GM12878 (cell line): ENCODE results near the gene TGFBR3. TPM values are rescaled to one million over a fixed set of nuclear protein-coding genes. Genes with fewer than 3 reads are reported as not detected.

Experiments
- ASH2L ChIP-seq: fragments of 300-600, 200-600 bp; sonication (generic); IDR thresholded peaks from 2 replicates; pipeline ENCODE4 v1.6.1; 2017; ENCODE audit warnings: low read depth, mild to moderate bottlenecking, borderline replicate concordance
- CEBPB ChIP-seq, 2 experiments: fragments of 150-350 bp in 1 of 2; IDR thresholded peaks; 2 replicates each; pipeline ENCODE4 v1.6.1; 2012 to 2014; ENCODE audit warnings: low read depth in 2 of 2, low read length in 2 of 2, borderline replicate concordance in 1 of 2, inconsistent platforms in 1 of 2
- CHD4 ChIP-seq: fragments of 200-600 bp; sonication (generic); IDR thresholded peaks from 2 replicates; pipeline ENCODE4 v1.6.1; 2016; ENCODE audit warnings: mild to moderate bottlenecking
- EGR1 ChIP-seq, 2 experiments: IDR thresholded peaks; 1 replicate in 1 of 2; 2 replicates in 1 of 2; pipeline ENCODE4 v1.6.1; 2011 to 2012; ENCODE audit warnings: low read depth in 2 of 2, low read length in 2 of 2, borderline replicate concordance in 1 of 2, mild to moderate bottlenecking in 1 of 2, moderate library complexity in 1 of 2
- ESRRA ChIP-seq: IDR thresholded peaks from 2 replicates; pipeline ENCODE4 v1.6.1; 2012; ENCODE audit warnings: mild to moderate bottlenecking, low read length, improper control_type of control experiment
- SRF ChIP-seq, 2 experiments: IDR thresholded peaks; 2 replicates each; pipeline ENCODE4 v1.6.1; 2011; ENCODE audit warnings: low read depth in 2 of 2, low read length in 2 of 2, mild to moderate bottlenecking in 1 of 2, moderate library complexity in 1 of 2
- ZNF687 ChIP-seq: fragments of 450-650 bp; IDR thresholded peaks from 2 replicates; pipeline ENCODE4 v1.6.1; 2017; ENCODE audit warnings: mild to moderate bottlenecking, moderate library complexity
- polyA plus RNA-seq, 11 experiments: library from polyadenylated mRNA; depleted of rRNA in 4 of 11; unstranded in 6 of 11; stranded (reverse) in 5 of 11; fragments of >200 nt; fragmentation: Nextera tagmentation in 4 of 11; fragmentation: Illumina TruSeq in 1 of 11; extraction: Ambion mirVana in 4 of 11; extraction: Trizol in 1 of 11; gene quantifications; 1 replicate in 1 of 11; 2 replicates in 10 of 11; pipeline versions ENCODE4 v1.2.1 to v1.2.3, GENCODE V29; 2011 to 2016; ENCODE audit warnings: inconsistent platforms in 2 of 11, missing spikeins in 2 of 11, low read depth in 1 of 11
- total RNA-seq, 4 experiments: library from RNA; depleted of rRNA in 3 of 4; stranded (reverse); fragments of >200 nt in 3 of 4; fragmentation: Illumina TruSeq in 1 of 4; extraction: Trizol in 1 of 4; gene quantifications; 2 replicates each; pipeline versions ENCODE4 v1.2.1 to v1.2.3, GENCODE V29; 2013 to 2021
- TF ChIP-seq, protein P1 (sequence below): IDR thresholded peaks from 2 replicates; pipeline ENCODE4 v1.6.1; 2012; ENCODE audit warnings: low read length, inconsistent platforms
- TF ChIP-seq, protein P2 (sequence below): IDR thresholded peaks from 2 replicates; pipeline ENCODE4 v1.6.1; 2012; ENCODE audit warnings: improper control_type of control experiment, low read depth, low read length; ENCODE audit not compliant: insufficient replicate concordance
- TF ChIP-seq, protein P3 (sequence below): fragments of 450-650 bp; IDR thresholded peaks from 2 replicates; pipeline ENCODE4 v1.6.1; 2017; ENCODE audit warnings: mild to moderate bottlenecking, low read depth, inconsistent platforms; ENCODE audit not compliant: poor library complexity, severe bottlenecking
- TF ChIP-seq, protein P4 (sequence below): fragments of 450-650 bp; IDR thresholded peaks from 2 replicates; pipeline ENCODE4 v1.6.1; 2018; ENCODE audit warnings: borderline replicate concordance, mild to moderate bottlenecking; ENCODE audit not compliant: partially characterized antibody

TGFBR3 gene
- total and polyA plus RNA-seq, 10 of the 15 experiments (the other 5 are each of a cell fraction or from before 2014, with no cell fraction given): 2.7 to 16.5 (median 12.6) TPM

DNA sequence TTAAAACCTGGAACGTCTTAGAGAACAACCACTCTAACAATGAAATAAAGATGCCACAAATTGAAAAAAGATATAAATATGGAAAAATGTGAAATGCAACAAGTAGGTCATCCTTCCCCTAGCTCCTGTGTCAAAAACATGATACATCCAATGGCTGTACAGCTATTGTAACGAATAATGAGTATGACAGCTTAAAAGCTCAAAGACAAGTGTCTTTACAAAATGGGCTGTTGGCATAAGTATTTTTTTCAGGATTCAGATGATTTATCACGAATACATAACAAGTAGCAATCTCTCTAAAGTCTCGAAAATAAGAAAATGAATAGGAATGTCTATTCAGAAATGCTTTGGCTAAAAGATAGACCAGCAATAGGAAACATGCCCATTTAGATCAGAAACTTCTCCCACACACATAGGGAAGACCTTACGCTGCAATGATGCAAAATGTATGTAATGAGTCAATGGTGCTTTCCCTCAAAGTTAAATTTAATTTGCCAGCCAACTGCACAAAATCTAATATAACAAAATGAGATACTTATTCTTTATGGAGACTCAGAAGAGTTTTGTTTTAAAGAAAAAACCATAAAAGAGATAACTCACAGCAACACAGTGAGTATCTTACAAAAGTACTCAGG is 8.3 kb downstream of the TGFBR3 start (continued):
- TF ChIP-seq ZNF687: no peak
- TF ChIP-seq SRF (IDR thresholded peaks at IDR 0.05; ENCODE audit: low read depth in 2 of 2, low read length in 2 of 2): peak in 1 of 2 experiments; percentile 82; a peak in 2 of 4 replicates
- 0 out of 2 replicates have a peak, but pooled peaks have one; percentile 32 for TF ChIP-seq ASH2L
- TF ChIP-seq ESRRA: no peak
- TF ChIP-seq, protein P1, sequence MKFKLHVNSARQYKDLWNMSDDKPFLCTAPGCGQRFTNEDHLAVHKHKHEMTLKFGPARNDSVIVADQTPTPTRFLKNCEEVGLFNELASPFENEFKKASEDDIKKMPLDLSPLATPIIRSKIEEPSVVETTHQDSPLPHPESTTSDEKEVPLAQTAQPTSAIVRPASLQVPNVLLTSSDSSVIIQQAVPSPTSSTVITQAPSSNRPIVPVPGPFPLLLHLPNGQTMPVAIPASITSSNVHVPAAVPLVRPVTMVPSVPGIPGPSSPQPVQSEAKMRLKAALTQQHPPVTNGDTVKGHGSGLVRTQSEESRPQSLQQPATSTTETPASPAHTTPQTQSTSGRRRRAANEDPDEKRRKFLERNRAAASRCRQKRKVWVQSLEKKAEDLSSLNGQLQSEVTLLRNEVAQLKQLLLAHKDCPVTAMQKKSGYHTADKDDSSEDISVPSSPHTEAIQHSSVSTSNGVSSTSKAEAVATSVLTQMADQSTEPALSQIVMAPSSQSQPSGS: peak; percentile 89
- no peak for TF ChIP-seq CHD4
- TF ChIP-seq EGR1 (IDR thresholded peaks at IDR 0.05; ENCODE audit: borderline replicate concordance in 1 of 2, low read depth in 2 of 2, low read length in 2 of 2): peak in 1 of 2 experiments; percentile 77; a peak in 1 of 3 replicates
- TF ChIP-seq, protein P2, sequence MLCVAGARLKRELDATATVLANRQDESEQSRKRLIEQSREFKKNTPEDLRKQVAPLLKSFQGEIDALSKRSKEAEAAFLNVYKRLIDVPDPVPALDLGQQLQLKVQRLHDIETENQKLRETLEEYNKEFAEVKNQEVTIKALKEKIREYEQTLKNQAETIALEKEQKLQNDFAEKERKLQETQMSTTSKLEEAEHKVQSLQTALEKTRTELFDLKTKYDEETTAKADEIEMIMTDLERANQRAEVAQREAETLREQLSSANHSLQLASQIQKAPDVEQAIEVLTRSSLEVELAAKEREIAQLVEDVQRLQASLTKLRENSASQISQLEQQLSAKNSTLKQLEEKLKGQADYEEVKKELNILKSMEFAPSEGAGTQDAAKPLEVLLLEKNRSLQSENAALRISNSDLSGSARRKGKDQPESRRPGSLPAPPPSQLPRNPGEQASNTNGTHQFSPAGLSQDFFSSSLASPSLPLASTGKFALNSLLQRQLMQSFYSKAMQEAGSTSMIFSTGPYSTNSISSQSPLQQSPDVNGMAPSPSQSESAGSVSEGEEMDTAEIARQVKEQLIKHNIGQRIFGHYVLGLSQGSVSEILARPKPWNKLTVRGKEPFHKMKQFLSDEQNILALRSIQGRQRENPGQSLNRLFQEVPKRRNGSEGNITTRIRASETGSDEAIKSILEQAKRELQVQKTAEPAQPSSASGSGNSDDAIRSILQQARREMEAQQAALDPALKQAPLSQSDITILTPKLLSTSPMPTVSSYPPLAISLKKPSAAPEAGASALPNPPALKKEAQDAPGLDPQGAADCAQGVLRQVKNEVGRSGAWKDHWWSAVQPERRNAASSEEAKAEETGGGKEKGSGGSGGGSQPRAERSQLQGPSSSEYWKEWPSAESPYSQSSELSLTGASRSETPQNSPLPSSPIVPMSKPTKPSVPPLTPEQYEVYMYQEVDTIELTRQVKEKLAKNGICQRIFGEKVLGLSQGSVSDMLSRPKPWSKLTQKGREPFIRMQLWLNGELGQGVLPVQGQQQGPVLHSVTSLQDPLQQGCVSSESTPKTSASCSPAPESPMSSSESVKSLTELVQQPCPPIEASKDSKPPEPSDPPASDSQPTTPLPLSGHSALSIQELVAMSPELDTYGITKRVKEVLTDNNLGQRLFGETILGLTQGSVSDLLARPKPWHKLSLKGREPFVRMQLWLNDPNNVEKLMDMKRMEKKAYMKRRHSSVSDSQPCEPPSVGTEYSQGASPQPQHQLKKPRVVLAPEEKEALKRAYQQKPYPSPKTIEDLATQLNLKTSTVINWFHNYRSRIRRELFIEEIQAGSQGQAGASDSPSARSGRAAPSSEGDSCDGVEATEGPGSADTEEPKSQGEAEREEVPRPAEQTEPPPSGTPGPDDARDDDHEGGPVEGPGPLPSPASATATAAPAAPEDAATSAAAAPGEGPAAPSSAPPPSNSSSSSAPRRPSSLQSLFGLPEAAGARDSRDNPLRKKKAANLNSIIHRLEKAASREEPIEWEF: no peak
- TF ChIP-seq, protein P3, sequence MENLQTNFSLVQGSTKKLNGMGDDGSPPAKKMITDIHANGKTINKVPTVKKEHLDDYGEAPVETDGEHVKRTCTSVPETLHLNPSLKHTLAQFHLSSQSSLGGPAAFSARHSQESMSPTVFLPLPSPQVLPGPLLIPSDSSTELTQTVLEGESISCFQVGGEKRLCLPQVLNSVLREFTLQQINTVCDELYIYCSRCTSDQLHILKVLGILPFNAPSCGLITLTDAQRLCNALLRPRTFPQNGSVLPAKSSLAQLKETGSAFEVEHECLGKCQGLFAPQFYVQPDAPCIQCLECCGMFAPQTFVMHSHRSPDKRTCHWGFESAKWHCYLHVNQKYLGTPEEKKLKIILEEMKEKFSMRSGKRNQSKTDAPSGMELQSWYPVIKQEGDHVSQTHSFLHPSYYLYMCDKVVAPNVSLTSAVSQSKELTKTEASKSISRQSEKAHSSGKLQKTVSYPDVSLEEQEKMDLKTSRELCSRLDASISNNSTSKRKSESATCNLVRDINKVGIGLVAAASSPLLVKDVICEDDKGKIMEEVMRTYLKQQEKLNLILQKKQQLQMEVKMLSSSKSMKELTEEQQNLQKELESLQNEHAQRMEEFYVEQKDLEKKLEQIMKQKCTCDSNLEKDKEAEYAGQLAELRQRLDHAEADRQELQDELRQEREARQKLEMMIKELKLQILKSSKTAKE: no peak
- peak in 1 of 2 experiments; percentile 94; a peak in 1 of 4 replicates for TF ChIP-seq CEBPB (IDR thresholded peaks at IDR 0.05; ENCODE audit: borderline replicate concordance in 1 of 2, low read depth in 2 of 2, low read length in 2 of 2)
- TF ChIP-seq, protein P4, sequence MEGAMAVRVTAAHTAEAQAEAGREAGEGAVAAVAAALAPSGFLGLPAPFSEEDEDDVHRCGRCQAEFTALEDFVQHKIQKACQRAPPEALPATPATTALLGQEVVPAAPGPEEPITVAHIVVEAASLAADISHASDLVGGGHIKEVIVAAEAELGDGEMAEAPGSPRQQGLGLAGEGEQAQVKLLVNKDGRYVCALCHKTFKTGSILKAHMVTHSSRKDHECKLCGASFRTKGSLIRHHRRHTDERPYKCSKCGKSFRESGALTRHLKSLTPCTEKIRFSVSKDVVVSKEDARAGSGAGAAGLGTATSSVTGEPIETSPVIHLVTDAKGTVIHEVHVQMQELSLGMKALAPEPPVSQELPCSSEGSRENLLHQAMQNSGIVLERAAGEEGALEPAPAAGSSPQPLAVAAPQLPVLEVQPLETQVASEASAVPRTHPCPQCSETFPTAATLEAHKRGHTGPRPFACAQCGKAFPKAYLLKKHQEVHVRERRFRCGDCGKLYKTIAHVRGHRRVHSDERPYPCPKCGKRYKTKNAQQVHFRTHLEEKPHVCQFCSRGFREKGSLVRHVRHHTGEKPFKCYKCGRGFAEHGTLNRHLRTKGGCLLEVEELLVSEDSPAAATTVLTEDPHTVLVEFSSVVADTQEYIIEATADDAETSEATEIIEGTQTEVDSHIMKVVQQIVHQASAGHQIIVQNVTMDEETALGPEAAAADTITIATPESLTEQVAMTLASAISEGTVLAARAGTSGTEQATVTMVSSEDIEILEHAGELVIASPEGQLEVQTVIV: no peak
